HCT116 (cell line): ENCODE results near the gene MYBPC2. TPM values are rescaled to one million over a fixed set of nuclear protein-coding genes. Genes with fewer than 3 reads are reported as not detected.

Experiments
- ATAC-seq: fragments of 200-7000 bp; cut with Tn5 transposase; 2 replicates; pipeline ENCODE4 v1.9.1; 2020; ENCODE audit warnings: mild to moderate bottlenecking, moderate library complexity
- BruUV-seq: library from RNA; stranded (reverse); fragments of 400-500 nt; replicated peaks from 2 replicates; lab custom pipeline; 2021; lab: Mats Ljungman, UMichigan
- CTCF ChIA-PET: fragments of 300-600 bp; sonication (Branson Sonifier 250); formaldehyde crosslinking; loops from one replicate; lab custom pipeline; 2021; ENCODE audit warnings: antibody characterized with exemption; lab: Charles Lee
- POLR2A ChIA-PET: fragments of 300-600, 350-600 bp; sonication (Branson Sonifier 250); formaldehyde crosslinking; loops from one replicate; lab custom pipeline; 2021; ENCODE audit warnings: antibody characterized with exemption; lab: Charles Lee
- RAD21 ChIA-PET, 2 experiments: fragments of 300-600 bp; sonication (Branson Sonifier 250); formaldehyde crosslinking; loops; one replicate each; lab custom pipeline; 2023; ENCODE audit warnings: low total read pairs in 2 of 2; ENCODE audit not compliant: uncharacterized antibody in 2 of 2, unreplicated experiment in 2 of 2, low non-redundant PET in 1 of 2; lab: Charles Lee
- DNase-seq: peaks from one replicate; pipeline ENCODE4 v3.0.0-alpha.2; 2010; ENCODE audit warnings: low read depth, low spot score
- H2AFZ ChIP-seq: fragments of 200-600 bp; shearing (Covaris generic), sonication (generic); 2 replicates; pipeline ENCODE4 v1.6.1; 2017; ENCODE audit warnings: low read depth, mixed run types, mixed read lengths, antibody characterized with exemption, low read length; ENCODE audit not compliant: poor library complexity, severe bottlenecking
- H3K27ac ChIP-seq: 2 replicates; pipeline ENCODE4 v1.5.1; 2012; ENCODE audit warnings: low read depth, low read length
- H3K27me3 ChIP-seq: fragments of 200-600 bp; sonication (generic); 2 replicates; pipeline ENCODE4 v1.6.1; 2016; ENCODE audit warnings: mixed run types, low read length, mixed read lengths; ENCODE audit not compliant: insufficient read depth
- H3K36me3 ChIP-seq, 2 experiments: fragments of 200-500 bp in 1 of 2; fragments of 200-600 bp in 1 of 2; sonication (Bioruptor generic) in 1 of 2; sonication (generic) in 1 of 2; 2 replicates each; pipeline versions ENCODE4 v1.5.1 to v1.6.1; 2014 to 2016; ENCODE audit warnings: low read length in 2 of 2, inconsistent platforms in 1 of 2, mixed read lengths in 1 of 2, mixed run types in 1 of 2; ENCODE audit not compliant: insufficient read depth in 2 of 2, control insufficient read depth in 1 of 2
- H3K4me1 ChIP-seq, 2 experiments: fragments of 200-600 bp in 1 of 2; sonication (generic) in 1 of 2; 2 replicates each; pipeline versions ENCODE4 v1.5.1 to v1.6.1; 2012 to 2017; ENCODE audit warnings: low read length in 2 of 2, inconsistent platforms in 1 of 2, mild to moderate bottlenecking in 1 of 2, mixed read lengths in 1 of 2, mixed run types in 1 of 2, moderate library complexity in 1 of 2; ENCODE audit not compliant: insufficient read depth in 2 of 2, control insufficient read depth in 1 of 2
- H3K4me2 ChIP-seq: fragments of 200-600 bp; sonication (generic); 2 replicates; pipeline ENCODE4 v1.6.1; 2017; ENCODE audit warnings: mixed run types, low read length, mixed read lengths
- H3K4me3 ChIP-seq, 2 experiments: fragments of 200-600 bp in 1 of 2; sonication (generic) in 1 of 2; replicated peaks in 1 of 2; 2 replicates each; pipeline ENCODE4 v1.5.1; 2011 to 2016; ENCODE audit warnings: low read length in 2 of 2, control low read depth in 1 of 2, low read depth in 1 of 2, mild to moderate bottlenecking in 1 of 2, mixed read lengths in 1 of 2, mixed run types in 1 of 2
- H3K79me2 ChIP-seq: fragments of 200-600 bp; sonication (generic); 2 replicates; pipeline ENCODE4 v1.6.1; 2017; ENCODE audit warnings: mild to moderate bottlenecking, mixed run types, low read length, moderate library complexity, mixed read lengths; ENCODE audit not compliant: insufficient read depth
- H3K9ac ChIP-seq: fragments of 200-600 bp; sonication (generic); 2 replicates; pipeline ENCODE4 v1.6.1; 2016; ENCODE audit warnings: low read length, mixed read lengths
- H3K9me2 ChIP-seq: fragments of 200-600 bp; sonication (generic), shearing (Covaris generic); 2 replicates; pipeline ENCODE4 v1.6.1; 2017; ENCODE audit warnings: mixed run types, mild to moderate bottlenecking, moderate library complexity; ENCODE audit not compliant: insufficient read depth
- H3K9me3 ChIP-seq, 2 experiments: fragments of 200-500 bp in 1 of 2; fragments of 200-600 bp in 1 of 2; sonication (Bioruptor generic) in 1 of 2; sonication (generic) in 1 of 2; 2 replicates each; pipeline ENCODE4 v1.6.1; 2014 to 2017; ENCODE audit warnings: low read length in 2 of 2, mixed read lengths in 2 of 2, inconsistent platforms in 1 of 2, low read depth in 1 of 2, mild to moderate bottlenecking in 1 of 2, mixed run types in 1 of 2, moderate library complexity in 1 of 2; ENCODE audit not compliant: control insufficient read depth in 1 of 2, insufficient read depth in 1 of 2
- H4K20me1 ChIP-seq: fragments of 200-600 bp; sonication (generic), shearing (Covaris generic); 2 replicates; pipeline ENCODE4 v1.6.1; 2017; ENCODE audit warnings: mixed run types, mild to moderate bottlenecking, moderate library complexity; ENCODE audit not compliant: insufficient read depth
- EGR1 ChIP-seq: IDR thresholded peaks from 2 replicates; pipeline ENCODE4 v1.6.1; 2012; ENCODE audit warnings: low read depth
- ELF1 ChIP-seq: IDR thresholded peaks from 2 replicates; pipeline ENCODE4 v1.6.1; 2012; ENCODE audit warnings: low read depth, borderline replicate concordance
- EZH2 ChIP-seq: fragments of 200-600 bp; sonication (generic); IDR thresholded peaks from 2 replicates; pipeline ENCODE4 v1.6.1; 2017; ENCODE audit warnings: antibody characterized with exemption, mixed run types
- EZH2phosphoT487 ChIP-seq: fragments of 200-600 bp; IDR thresholded peaks from 2 replicates; pipeline ENCODE4 v1.6.1; 2018; ENCODE audit warnings: antibody characterized with exemption, borderline replicate concordance
- FOSL1 ChIP-seq: IDR thresholded peaks from 2 replicates; pipeline ENCODE4 v1.6.1; 2012; ENCODE audit warnings: low read depth
- JUND ChIP-seq: IDR thresholded peaks from 2 replicates; pipeline ENCODE4 v1.6.1; 2012
- SP1 ChIP-seq: IDR thresholded peaks from 2 replicates; pipeline ENCODE4 v1.6.1; 2012; ENCODE audit warnings: low read depth
- SRF ChIP-seq: IDR thresholded peaks from 2 replicates; pipeline ENCODE4 v1.6.1; 2012; ENCODE audit warnings: low read depth
- YY1 ChIP-seq: IDR thresholded peaks from 2 replicates; pipeline ENCODE4 v1.6.1; 2011; ENCODE audit warnings: low read length, low read depth, moderate library complexity, mild to moderate bottlenecking; ENCODE audit not compliant: insufficient replicate concordance; ENCODE audit errors: extremely low read depth
- ZFX ChIP-seq: fragments of 450-650 bp; IDR thresholded peaks from 2 replicates; pipeline ENCODE4 v1.6.1; 2017
- ZNF274 ChIP-seq: fragments of 200-500 bp; sonication (Bioruptor generic); IDR thresholded peaks from 2 replicates; pipeline ENCODE4 v1.6.1; 2014; ENCODE audit warnings: mild to moderate bottlenecking, low read depth, low read length, inconsistent platforms
- intact Hi-C: fragments of 100-400 bp; cut with micrococcal nuclease; formaldehyde crosslinking; loops from 2 replicates; pipeline ENCODE4 v1.10.0; 2022
- total RNA-seq: library from RNA; stranded (reverse); gene quantifications from one replicate; pipeline ENCODE4 v1.2.1, GENCODE V29; 2021; ENCODE audit not compliant: unreplicated experiment

Gene MYBPC2
- total RNA-seq, 1 experiment from 2014 or later = not detected

DNA sequence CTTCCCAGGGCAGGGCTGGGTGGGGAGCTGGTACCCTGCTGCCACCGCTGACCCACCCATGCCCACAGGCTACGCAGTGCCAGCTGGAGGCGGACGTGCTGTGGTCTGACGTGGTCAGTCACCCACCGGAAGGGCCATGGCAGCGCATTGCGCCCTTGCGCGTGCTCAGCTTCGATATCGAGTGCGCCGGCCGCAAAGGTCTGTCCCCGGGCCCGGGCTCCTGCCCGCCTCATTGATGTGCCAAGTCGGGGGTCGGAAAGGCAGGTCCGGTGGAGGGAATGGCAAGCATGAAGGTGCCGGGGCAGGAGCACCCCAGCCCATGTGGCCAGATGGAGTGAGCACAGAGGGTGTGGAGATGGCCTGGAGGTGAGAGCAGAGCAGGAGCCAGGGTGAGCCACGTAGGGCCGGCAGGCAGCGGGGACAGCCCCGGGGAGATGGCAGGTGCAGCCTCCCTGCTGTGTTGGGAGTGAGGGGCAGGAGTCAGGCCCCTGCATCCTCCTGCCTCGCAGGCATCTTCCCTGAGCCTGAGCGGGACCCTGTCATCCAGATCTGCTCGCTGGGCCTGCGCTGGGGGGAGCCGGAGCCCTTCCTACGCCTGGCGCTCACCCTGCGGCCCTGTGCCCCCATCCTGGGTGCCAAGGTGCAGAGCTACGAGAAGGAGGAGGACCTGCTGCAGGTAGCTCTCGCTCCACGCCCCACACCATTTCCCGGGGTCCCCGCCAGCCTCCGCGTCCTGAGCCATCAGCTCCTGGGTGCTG lies 30.0 kb upstream of the MYBPC2 start:
- H3K4me3 ChIP-seq = no peak overlapping the region
- H4K20me1 ChIP-seq = no peaks in the 10 kb centered on the region
- peaks cover 7 to 37% of the 10 kb centered on the region in 2 experiments; a peak in 3 of 4 replicates for H3K36me3 ChIP-seq
- TF ChIP-seq EZH2 = no peak
- no peak for TF ChIP-seq EGR1
- TF ChIP-seq SP1 = no peak
- no peak for TF ChIP-seq ZNF274
- TF ChIP-seq EZH2phosphoT487 = no peak
- TF ChIP-seq YY1 = no peak
- TF ChIP-seq ZFX = no peak
- TF ChIP-seq JUND = no peak
- TF ChIP-seq SRF = no peak
- TF ChIP-seq FOSL1 = no peak
- no peak for TF ChIP-seq ELF1
- TF ChIP-seq, all 23 proteins: peak for 0
- CTCF ChIA-PET = no interaction called here
- RAD21 ChIA-PET = no interaction called here
- H3K4me2 ChIP-seq = no peak overlapping the region
- no peaks in the 10 kb centered on the region for H3K9me2 ChIP-seq
- peaks cover 19% of the 10 kb centered on the region for H3K79me2 ChIP-seq
- ATAC-seq (no peak), DNase-seq (no peak)
- no peak overlapping the region for H3K27ac ChIP-seq
- H3K27me3 ChIP-seq = no peaks in the 10 kb centered on the region
- H3K9ac ChIP-seq = no peak overlapping the region
- H2AFZ ChIP-seq = no peak overlapping the region
- BruUV-seq = no TSS peak
- no peaks in the 10 kb centered on the region for H3K9me3 ChIP-seq
- POLR2A ChIA-PET = no interaction called here
- H3K4me1 ChIP-seq = no peaks in the 10 kb centered on the region
- intact Hi-C loops = no loop called here
